HK-2 (cell line): ENCODE measurements around the gene ESR2.
A peak's percentile ranks its signal among the peaks of the same experiment; 100 is the strongest.
"Not testable (repeated sequence)": the region's sequence is repeated elsewhere in the genome, so short reads cannot be mapped to it uniquely, and the experiment has no call there.

ENCODE experiments used
- DNase-seq: peaks from one replicate; pipeline ENCODE4 v3.0.0-alpha.2; 2018; ENCODE audit not compliant: unreplicated experiment

The ESR2 gene

DNA sequence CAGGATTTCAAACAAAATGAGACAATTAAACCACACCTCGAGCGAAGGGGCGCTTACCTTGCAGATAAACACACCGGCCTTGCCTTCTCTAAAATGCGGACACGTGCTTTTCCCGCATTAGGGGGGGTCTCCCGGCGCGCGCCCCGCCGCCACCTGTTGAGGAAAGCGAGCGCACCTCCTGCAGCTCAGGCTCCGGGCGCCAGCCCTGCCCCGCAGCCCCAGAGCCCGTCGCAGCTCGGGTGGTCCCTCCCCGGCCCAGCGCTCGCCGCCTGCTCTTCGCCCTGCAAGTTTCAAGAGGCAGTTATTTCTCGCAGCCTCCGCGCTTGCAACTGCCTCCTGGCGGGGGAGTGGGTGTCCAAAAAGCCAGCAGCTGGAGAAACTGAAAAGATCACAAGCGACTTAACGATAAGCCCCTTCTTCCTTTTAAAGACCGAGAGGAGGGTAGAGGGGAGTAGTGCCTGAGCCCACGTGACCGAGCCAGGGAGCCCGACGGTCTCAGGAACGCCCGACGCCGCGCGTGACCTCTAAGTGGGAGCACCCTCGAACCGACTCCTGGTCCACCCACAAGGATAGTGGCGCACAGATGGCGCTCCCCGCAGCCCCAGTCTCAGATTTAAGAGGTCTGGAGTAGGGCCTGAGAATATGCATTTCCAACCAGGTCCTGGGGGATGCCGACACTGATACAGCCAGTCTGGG is at the start of gene ESR2:
ESR2 (minus strand) TSS at position 396 of the 696 bp plus-strand sequence. CDS start 11,386 bp downstream, outside the sequence.
- DNase-seq, result peak; percentile 21

DNA sequence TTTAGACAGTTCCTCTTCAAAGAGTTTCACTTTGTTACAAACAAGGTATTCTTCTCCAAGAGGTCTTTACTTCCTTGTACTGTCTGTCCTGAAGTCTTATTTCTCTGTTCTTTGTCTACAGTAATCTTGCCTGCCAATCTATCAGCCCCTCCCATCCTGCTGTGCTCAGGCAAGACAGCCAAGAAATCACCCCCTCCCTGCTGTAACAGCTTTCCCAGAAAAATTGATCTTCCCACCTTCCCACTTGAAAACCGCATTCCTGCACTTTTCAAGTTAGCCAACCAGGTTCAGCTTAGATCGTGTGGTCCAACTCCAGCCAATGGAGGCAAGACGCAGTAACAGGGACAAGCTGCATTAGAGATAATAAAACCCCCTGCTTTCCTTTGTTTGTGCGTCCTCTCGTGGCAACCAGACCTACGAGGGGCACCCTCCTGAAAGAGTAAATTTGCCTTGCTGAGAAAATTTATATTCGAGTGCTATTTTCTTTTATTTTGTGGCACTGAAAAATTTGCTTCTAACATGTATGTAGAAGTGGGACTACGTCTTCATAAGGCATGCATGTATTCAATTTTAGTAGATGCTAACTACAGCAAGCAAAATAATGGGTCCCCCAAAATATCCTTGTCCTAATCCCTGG is 46.5 kb upstream of the ESR2 start:
- no peak for DNase-seq

DNA sequence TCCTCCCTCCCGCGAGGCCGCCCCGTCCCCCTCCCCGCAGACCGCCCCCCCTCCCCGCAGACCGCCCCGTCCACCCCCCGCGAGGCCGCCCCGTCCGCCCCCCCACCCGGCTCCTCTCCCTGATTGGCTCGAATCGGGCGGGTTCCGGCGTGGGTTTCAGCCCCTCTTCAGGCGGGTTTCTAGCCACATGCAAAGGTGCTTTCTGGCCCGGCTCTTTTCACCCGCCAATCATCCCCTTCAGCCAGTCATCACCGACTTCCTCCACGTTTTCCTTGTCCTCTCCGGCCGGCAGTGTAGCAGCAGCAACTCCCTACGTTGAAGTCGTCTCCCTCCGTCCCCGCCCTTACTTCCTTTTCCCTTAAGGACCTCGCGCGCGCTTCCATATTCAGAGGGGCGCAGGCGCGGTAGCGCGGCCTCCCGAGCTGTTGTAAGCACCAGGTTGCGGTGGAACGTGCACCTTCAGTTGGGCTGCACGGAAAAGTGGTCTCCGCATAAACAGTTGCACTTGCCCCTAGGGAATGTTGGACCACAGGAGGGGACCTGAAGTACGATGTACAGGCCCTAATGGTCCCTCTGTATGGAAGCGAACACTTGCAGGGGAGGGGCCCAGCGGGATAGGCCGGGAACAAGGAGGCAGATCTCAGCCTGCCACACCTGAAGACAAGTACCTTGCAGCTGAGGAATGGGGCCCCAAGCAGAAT is 44.6 kb upstream of the ESR2 start:
- DNase-seq, result peak; percentile 97

DNA sequence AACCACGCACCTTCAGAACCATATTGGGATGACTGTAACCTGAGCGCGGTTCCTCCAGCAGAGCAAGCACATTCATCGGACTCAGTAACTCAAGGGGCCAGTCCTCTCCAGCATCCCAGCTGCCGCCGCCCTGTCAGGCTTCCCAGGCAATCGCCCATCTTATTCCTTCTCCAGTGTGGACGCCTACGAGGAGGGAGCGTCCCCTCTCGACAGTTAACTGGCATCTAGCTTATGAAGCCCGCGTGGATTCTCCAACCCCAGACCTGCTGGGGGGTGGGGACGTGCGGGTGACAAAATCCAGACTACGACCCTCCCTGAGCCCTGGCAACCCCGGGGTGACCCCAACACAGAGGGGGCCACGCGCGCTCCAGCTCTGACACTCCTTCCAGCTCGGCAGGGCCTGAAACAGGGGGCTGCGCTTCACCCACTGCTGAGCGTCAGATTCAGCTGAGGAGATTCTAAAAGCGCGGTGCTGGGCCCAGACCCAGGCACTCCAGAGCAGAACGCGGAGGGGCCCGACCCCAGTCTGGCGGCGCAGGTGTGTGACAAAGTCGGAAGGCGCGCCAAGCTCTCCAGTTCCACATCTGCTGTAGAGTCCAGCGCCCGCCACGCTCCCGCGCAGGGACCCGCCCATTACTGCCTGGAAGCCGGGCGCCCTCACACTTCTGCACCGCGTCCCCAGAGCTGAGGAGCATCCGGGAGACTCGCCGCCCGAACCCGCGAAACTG is 43.9 kb upstream of the ESR2 start:
- DNase-seq, result peak; percentile 71

DNA sequence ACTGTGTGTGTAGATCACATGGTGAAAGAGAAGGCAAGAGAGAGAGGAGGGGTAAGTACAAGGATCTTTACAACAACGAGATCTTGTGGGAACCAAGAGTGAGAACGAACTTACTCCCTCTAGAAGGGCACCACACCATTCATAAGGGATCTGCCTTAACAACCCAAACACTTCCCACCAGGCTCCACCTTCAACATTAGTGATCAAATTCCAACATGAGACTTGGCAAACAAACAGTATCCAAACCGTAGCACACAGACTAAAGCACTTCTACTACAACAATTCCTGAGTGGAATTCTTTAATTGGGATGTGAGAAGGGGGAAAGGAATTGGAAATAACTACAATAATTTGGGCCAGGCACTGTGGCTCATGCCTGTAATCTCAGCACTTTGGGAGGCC is 35.0 kb upstream of the ESR2 start:
- no peak for DNase-seq

DNA sequence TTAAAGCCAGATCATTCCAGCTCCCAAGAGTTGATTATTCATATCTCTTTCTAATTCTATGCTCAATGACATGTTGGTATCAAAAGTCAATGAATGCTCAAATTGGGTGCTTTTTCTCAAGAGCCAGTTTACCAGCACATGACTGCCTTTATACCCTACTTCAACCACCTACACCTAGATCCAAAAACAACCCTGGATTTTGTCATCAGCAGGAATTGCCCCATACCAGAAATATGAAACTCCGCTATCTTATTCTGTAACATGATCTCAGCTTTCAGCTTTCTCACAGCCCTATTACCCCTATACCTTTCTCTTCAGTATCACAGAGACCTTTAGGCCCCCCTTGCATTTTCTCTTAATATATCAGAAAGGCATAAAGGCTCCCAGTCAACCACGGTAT is 32.3 kb upstream of the ESR2 start:
- DNase-seq, result no peak

DNA sequence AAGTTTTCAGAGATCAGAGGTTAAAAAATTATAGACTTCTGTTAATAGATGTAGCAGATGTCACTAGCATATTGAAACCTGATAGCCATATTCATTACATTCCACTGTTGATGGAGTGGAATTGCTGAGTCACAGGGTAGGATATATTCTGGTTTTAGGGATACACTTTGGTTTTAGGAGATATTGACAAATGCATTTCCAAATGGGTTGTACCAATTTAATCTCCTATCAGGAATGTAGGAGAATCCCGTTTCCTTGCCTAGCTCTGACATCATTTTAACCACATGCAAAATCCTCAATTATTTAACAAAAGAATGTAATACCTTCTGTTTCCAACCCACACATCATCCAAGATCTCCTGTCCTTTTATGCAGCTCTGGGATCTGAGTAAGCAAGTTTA is 30.7 kb upstream of the ESR2 start:
- DNase-seq, result no peak

DNA sequence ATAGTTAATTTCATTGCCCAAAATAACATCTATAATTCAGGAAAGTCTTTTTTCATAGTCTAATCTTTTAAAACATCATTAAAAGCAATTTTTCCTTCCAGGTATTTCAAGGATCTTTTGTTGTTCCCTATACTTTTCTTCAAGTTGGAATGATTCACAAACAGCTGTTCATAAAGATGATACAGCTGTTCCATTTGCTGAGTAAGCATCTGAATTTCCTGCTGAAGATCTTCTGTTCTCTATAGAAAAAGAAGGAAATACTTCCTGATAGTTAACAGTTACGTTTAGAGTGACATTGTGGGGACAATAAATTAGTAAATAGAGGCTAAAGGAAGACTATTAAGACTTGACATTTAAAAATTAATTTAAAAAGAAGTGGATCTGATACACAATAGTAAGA is 30.3 kb upstream of the ESR2 start:
- no peak for DNase-seq

DNA sequence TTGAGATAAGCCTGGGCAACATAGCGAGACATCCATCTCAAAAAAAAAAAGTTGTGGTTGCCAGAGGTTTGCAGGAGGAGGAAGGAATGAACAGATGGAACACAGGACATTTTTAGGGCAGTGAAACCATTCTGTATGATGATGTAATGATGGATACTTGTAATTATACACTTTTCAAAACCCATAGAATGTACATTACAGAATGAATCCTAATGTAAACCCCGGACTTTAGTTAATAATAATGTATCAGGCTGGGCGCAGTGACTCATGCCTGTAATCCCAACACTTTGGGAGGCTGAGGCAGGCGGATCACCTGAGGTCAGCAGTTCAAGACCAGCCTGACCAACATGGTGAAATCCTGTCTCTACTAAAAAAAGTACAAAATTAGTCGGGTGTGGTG is 26.2 kb upstream of the ESR2 start:
- not testable (repeated sequence) for DNase-seq

DNA sequence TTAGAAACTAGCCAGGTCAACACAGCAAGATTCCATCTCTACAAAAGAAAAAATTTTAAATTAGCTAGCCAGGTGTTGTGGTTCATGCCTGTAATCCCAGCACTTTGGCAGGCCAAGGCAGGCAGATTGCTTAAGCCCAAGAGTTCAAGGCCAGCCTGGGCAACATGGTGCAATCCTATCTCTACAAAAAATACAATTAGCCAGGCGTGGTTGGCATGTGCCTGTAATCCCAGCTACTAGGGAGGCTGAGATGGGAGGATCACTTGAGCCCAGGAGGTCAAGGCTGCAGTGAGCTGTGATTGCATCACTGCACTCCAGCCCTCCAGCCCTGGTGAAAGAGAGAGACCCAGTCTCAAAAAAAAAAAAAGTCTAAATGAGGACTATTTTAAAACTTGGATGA is 24.5 kb upstream of the ESR2 start:
- not testable (repeated sequence) for DNase-seq

DNA sequence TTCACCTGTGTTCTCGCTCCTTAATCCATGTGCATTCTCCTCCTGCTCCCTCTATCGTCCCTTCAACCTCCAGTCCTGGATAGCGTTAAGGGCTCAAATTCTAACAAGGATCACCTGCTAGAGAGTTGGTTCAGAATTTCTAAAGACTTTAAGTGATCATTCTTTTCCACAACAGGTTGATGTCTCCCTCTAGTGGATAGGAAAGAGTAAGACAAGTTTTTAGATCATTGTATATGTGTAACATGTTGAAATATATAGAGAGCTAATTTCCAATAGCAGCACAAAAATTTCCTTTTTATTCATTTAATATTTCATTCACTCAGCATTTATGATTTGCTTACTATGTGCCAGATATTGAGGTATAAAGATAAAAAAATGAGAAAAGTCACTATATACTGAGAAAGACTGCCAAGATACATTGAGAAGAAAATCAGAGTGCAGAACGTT is 9.3 kb upstream of the ESR2 start:
- no peak for DNase-seq

DNA sequence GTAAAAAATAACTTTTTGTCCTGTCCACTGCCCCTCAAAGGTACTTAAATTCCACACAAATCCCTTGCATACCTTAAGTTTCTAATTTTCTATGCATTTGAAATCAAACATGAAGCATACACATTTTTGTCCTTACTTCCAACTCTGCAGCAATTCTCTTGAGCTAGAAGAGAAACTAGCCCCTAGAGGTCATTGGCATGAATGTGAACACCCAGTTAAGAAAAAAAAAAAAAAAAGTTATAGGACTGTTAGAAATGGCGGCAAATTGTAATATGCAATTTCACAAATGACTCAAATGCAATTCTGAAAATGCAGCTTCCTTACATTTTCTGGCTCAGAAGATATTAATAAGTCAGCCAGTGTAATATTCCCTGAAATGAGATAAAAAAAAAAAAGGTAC is 4.6 kb upstream of the ESR2 start:
- DNase-seq, result no peak

DNA sequence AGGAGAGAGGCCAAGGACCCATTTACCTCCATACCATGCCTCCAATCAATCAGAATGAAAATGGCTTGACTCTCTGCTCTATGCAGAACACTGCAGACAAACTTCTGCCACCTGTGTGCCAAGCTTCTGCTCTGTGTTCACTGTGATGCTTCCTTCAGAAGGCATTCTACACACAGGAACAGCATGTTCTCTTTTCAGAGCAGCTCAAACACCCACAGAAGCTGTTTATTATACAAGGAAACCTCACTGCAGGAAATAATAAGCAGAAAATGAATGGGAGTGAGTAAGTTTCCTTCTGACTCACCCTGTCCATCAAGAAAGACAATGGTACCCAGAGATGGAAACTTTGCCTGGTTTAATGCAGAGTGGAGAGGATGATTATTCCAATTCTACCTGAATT is 2.4 kb upstream of the ESR2 start:
- no peak for DNase-seq

DNA sequence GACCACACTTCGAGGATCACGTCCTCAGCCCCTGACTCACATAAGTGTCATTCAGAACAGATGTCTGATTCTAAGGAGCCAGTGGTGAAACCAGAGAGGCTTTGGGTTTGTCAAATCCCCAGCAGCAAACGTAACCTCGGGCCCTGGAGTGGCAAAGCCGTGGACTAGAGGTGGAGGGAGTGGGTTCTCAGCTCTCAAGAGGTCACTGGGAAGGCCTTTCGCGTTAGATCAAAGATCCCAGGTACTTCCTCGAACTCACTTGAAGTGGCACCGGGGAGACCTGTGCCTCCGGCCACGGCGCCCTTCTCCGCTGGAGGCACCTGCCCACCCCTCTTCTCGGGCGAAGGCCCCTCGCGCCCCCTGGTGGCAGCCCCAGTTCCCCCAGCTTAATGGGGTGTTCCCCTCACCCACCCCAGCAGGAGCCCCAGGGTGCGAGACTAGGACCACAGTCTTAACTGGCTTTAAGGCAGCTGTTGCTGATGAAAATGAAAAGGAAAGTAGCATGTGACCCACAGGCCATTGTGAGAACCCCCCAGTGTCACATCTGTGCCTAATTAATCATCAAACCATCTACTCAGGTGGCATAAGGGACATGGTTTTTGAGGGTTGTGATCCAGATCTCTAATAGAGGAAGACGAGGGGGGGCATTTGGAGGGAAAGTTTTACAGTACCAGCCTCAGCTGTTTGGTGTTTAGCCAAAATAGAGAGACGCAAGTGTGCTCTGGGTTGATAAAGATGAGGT is 672 bp upstream of the ESR2 start:
- DNase-seq, result peak; percentile 76

DNA sequence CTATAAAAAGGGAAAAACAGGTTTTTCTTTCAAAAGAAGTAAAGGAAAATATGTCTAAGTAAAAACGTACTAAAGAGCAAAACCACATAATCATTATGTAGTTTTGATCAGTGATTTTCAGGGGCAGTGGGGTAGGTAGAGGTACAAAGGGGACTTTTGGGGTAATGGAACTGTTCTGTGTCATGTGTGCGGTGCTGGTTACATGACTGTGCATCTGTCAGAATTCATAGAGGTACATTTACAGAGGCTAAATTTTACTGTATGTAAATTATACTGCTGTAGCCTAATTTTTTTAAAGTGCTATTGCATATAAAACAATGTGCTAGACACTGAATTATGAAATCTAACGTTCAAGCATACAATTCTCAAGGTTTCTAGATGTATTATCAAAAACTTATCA is 2.0 kb downstream of the ESR2 start:
- DNase-seq, result no peak

DNA sequence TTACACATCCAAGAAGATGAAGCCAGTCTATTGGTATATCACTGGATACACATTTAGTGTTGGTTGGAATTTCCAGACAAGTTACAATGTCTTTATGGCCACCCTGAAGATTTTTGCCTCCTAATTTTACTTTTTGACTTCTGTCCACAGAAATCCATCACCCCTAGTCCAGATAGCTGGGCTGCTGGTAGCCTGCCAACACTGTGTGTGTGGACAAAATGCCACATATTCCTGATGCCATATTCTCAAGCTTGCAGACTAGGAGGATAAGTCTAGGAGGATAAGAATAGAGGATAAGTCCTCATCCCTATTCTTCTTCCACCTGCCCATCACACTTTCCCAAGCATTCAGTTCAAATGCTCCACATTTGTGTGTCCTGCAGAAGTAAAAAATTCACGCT is 4.6 kb downstream of the ESR2 start:
- DNase-seq, result no peak

DNA sequence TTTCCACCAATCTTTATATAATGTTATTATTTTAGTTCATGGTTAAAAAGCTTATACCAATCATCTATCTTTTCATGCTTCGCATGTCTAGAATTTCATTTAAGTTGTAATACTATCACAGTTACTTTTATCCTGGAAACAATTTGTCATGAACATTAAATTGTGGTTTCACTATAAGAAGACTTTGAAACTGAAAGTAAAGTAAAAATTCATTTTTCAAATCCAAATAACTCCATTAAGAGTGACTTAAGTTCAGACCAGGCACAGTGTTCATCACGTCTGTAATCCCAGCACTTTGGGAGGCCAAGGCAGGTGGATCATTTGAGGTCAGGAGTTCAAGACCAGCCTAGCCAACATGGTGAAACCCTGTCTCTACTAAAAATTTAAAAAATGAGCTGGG is 12.4 kb downstream of the ESR2 start:
- DNase-seq, result no peak

DNA sequence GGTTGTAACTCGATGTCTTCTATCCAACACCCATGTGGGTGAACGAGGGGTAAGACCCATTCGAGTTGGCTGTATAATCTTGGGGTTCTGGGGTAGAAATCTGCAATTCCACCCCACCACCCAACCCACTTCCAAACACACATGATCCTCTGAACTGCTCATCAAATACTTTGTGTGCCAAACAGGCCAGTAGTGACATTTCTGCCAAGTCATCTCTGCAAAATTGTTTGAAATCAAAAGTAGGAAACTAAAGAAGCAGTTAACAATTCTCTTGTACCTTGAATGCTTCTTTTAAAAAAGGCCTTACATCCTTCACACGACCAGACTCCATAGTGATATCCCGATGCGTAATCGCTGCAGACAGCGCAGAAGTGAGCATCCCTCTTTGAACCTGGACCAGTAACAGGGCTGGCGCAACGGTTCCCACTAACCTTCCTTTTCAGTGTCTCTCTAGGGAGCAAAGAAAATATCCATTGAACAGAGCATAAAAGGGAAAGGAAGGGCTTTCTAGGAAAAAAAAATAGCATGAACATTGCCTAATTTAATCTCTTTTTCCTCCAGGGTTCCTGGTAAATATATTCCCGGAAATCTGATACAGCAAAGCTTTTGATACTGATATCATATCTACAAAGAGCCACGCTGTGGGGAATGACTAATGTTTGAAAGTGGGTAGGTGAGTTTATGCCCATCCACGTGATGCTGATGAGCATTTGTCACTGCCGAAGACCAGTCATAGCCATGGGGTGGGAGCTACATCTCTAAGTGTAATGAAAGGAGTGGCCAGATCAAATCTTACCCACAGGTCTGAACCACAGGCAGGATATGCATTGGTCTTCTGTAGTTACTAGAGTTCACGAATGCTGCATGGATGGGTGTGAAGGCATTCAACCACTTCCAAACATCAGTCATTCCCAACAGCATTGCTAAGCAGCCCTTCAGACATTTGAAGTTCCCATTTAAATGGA is 14.2 kb downstream of the ESR2 start:
- DNase-seq, result no peak

DNA sequence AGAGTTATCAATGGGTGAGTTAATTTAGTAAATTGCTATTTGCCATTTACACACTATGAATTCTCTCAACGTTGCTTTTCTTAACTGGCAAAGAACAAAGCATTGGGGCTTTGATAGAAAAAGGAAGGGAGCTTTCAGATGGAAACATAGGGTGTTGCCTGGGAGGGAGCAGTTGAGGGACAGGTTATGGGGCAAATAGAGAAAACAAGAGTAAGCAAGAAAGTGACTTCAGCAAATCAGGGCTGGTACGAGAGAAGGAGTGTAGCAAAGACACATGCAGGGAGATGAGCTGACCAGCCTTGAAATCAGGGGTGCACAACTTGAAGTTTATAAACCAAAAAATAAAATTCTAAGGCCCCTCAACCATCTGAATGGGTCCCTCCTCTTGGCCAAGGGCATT is 15.7 kb downstream of the ESR2 start:
- no peak for DNase-seq

DNA sequence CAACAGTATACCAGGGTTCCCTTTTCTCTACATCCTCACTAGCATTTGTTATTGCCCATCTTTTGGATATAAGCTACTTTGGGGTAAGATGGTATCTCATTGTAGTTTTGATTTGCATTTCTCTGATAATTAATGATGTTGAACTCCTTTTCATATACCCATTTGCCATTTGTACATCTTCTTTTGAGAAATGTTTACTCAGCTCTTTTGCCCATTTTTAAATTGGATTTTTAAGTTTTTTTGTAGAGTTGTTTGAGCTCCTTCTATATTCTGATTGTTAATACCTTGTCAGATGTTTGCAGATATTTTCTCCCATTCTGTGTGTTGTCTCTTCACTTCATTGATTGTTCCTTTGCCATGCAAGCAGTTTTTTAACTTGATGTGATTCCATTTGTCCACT is 22.2 kb downstream of the ESR2 start:
- no peak for DNase-seq

DNA sequence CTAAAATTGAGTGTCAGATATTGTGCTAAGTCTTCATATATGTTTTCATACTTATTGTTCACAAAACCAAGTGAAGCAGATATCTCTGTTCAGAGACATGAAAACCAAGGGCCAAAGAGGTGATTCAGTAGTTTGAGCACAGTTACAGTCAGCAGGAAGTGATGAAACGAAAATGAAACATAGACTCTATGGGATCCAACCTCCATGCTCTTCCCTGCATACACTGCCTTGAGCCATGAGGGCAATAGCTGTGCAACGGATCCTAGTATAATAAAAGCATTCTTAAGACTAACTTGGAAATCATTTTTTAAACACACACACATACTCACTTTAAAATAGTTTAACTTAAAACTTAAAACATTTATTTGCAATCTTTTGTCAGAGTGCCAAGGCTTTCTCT is 27.9 kb downstream of the ESR2 start:
- no peak for DNase-seq
